ENCODE measurements around the gene ALDH1L1.

ALDH1L1 gene

GRCh38 chr3:126191246-126191645 lies 10.9 kb upstream of the ALDH1L1 start:
- DNase-seq = no peak

DNA sequence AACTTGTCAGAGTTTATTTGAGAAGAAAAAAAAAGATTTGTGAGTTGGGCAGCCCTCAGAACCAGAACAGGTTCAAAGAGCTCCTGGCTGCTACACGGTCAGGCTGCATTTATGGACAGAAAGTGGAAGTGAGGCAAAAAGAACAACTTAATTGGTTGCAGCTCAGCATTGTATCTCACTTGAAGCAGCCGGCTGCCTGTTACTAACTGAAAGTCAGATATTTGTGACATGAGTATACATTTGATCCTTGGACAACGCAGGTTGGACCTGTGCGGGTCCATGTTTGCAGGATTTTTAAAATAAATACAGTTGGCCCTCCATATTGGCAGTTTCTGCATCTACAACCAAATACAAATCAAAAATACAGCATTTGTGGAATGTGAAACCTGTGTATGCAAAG lies 7.5 kb upstream of the ALDH1L1 start:
- DNase-seq = no peak

DNA sequence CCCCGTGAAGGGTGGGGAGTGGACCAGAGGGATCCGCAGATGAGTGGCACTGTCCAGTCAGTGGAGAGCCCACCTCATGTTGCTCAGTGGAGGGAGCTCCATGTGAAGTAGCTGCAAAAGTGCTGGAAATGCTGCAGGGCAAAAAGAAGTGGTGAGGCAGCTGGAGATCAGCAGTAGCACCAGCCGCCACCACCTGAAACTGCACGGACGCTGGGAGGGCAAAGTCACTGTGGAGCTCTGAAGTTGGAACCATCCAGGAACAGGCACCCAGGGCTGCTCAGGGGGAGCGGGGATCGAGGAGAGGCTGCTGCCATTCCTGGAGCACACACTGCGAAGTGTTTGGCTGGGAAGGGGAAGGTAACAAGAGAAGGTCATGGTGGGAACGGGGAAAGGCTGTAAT lies 6.4 kb upstream of the ALDH1L1 start:
- DNase-seq = no peak

- DNase-seq = no peak
Observed at GRCh38 chr3:126186271-126186670, 5.9 kb upstream of the ALDH1L1 start.

DNA sequence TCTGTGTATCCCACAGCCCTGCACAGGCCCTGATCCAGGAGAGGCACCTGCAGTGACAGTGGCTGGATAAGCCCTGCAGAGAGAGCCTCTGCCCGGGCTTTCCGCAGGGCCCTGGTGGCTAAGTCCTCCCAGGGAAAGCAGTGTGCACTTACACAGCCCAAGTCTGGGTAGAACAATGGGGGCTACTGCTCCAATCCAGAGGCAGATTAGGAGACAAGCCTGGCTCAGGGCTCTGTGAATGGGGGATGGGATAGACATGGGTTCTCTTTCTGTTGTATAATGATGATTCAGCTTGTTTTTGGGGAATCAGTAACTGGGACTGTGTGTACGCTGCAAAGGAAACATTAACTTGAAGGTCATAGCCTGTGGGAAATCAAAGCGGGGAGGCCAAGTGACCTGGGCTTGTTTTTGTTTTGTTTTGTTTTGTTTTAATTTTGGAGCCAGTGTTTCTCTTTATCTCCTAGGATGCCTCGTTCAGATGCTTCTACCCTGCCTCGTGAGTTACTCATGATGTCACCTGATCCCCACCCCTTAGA lies 4.1 kb upstream of the ALDH1L1 start:
- no peak for DNase-seq

GRCh38 chr3:126181398-126181725 lies 976 bp upstream of the ALDH1L1 start:
- DNase-seq = no peak

GRCh38 chr3:126179825-126180476 lies 435 bp downstream of the ALDH1L1 start:
- no peak for DNase-seq

DNA sequence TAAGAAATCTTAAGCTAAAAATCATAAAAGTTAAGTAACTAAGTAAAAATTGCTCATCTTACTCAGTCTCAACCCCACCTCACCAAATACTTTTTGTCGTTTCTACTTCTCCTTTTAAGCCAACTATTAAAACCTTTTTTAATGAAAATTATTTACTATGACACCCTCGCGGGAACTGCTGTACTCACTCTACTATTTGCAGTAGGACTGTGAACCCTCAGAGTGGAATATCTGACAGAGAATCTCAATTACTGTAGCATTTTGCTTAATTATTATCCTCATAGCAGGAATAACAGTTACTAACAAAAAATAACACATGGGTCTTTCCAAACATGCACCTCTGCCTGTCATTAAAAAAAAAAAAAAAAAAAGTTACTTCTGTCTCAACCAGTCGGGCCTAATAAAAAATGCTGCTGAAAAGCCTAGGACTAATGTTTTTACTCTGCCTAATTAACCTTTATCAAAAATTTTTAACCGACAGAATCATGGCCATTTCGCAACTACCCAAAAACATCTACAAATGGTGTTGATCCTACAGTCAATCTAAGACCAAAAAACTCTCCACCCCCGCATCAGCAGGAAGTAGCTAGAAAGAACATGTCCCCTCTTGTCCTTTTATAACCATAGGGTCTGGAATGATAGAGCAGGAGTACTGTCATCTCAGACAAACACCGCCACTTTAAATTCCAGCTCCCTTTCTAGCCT lies 10.2 kb downstream of the ALDH1L1 start:
- DNase-seq = no peak

DNA sequence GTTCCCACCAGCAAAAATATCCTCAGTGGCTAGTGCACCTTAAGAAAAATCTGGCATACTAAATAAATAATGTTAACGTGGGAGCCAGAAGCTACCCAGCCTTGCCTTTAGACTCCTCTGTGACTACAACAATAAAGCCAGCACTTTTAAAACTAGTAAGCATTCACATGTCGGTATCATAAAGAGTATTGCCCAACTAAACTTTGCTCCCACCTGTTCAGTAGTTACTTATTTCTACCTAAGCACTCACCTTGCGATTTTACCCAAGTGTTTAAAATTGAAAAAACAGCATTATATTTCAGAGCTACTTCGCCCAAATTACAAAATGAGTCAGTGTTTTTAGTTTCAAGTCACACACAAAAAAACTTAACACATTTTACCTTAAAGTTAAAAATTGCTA lies 12.8 kb downstream of the ALDH1L1 start:
- no peak for DNase-seq

GRCh38 chr3:126166009-126166408 lies 14.4 kb downstream of the ALDH1L1 start:
- no peak for DNase-seq

- DNase-seq = no peak
Observed at GRCh38 chr3:126161309-126161708, 19.1 kb downstream of the ALDH1L1 start.

DNA sequence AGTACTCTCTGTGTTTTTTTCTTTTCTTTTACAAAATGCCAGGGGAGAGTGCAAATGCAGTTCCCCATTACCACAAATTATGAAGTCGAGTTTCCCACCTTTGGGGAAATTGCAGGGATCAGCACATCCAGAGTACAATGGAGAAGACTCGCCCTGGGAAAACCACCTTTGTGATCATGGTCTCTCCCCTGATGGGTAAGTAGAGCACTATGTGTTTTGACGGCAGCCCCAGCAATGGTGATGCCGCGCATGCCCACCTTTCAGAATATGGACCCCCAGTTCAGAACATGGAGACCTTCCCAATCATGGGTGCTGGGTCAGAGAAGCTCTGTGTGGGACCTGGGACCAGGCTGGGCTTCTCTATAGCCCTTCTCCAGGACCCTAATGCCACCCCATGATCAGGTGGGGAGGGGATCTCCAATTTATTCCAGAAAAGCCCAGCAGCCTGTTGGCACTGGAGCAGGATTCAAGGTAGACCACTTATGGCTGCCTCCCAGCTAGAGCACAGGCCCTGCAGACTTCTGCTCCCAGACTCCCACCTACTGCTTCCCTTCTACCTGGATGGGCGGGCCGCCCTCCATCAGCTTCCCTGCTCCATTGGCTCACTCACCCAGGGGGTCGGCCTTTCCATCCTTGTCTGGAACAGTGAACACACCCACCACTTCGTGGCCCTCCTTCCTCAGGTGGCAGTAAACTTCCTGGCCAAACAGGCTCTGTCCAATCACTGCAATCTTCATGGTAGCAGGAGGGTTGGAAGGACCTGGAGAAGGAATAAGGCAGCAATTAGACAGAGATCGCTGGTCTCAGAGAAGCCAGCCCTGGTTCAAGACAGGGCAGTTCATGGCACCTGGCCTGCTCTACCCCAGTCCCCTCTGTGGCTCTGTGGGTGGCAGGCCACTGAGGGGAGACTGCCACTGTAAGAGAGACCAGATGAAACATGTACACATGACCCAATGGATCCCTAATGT lies 19.9 kb downstream of the ALDH1L1 start:
- no peak for DNase-seq

- no peak for DNase-seq
Observed at GRCh38 chr3:126159476-126159875, 20.9 kb downstream of the ALDH1L1 start.

DNA sequence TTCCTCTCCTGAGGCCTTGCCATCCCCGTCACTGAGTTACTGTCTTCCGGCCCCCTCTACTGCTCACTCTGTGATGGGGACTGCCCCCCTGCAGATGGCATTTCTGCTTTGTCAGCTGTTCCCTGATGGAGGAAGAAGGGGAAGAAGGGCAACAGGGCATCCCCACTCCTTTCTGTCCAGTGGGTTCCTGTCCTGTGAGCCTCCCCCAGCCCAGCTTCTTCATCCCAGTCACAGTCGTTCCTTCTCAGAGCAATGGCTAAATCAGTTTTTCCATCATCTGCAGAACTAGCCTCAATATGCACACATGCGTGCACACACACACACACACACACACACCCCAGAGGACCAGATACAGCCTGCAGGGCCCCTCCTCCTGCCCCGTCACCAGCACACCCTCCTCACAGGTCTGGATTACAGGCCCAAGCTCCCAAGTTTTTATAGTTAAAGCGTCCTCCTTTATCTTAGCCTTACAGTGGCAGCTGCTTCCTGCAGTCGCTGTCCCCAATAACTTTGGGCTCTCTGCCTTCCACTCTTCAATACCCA lies 21.4 kb downstream of the ALDH1L1 start:
- DNase-seq = no peak

GRCh38 chr3:126158016-126158911 lies 22.1 kb downstream of the ALDH1L1 start:
- no peak for DNase-seq

DNA sequence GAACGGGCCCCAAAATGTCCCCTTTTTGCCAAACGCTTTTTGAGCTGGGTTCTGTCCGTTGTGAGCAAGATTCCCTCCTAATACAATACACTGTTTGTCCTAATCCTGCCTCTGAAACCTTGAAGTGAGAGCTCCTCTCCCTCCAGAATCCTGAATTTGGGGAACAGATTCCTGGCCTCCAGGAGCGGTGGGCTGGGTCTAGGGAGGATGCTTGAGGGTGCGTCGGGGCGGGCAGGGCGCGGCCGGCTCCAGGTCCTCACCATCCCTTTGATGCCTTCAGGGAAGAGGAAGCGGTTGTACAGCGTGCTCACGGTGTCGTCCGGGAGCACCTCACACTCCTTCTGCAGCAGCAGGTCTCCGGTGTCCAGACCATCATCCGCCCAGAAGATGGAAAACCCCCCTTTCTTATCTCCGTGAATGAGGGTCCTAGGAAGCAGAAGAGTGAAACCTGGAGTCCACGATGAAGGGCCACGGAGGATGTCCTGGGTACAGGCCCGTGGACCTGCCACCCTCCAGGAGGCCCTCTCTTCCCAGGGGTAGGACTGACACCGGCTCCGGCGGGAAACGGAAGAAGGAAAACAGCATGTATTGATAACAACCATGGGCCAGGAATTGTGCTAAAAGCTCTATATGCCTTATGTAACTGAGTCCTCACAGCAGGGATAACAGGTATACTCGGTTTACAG lies 23.2 kb downstream of the ALDH1L1 start:
- no peak for DNase-seq

DNA sequence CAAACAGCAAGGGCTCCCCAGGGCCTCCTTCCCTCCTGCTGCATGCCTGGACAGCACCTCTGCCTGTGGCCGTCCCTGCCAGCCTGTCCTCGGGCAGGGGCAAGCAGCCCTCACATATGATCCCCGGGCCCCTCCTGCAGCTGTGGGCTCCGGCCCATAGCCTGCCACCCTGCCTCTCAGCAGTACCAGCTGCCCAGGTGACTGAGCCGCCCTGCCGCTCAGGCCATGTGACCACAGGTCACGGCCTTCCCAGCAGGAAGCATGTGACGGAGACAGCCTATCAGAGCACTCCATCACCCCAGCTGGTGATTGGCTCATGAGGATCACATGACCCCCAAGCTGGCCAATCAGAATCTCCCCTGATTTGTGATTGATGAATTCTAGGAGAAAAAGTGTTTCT lies 23.9 kb downstream of the ALDH1L1 start:
- no peak for DNase-seq

DNA sequence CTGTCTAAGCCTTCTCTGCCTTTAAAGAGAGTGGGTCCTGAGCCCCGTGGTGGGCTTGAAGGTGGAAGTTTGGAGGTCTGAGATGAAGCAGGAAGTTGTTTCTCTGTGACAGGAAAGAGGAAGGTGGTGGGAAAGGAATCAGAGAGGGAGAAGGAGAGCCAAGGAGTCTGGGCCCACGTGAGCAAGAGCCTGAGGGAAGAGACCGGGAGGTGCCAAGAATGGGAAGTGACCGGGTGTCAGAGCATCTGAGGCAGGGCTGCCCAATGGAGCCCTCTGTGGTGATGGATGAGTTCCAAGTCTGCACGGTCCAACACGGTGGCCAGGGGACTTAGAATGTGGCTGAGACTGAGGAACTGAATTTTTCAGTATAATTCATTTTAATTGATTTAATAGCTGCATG lies 24.6 kb downstream of the ALDH1L1 start:
- no peak for DNase-seq

- DNase-seq = no peak
Observed at GRCh38 chr3:126155280-126155640, 25.1 kb downstream of the ALDH1L1 start.

DNA sequence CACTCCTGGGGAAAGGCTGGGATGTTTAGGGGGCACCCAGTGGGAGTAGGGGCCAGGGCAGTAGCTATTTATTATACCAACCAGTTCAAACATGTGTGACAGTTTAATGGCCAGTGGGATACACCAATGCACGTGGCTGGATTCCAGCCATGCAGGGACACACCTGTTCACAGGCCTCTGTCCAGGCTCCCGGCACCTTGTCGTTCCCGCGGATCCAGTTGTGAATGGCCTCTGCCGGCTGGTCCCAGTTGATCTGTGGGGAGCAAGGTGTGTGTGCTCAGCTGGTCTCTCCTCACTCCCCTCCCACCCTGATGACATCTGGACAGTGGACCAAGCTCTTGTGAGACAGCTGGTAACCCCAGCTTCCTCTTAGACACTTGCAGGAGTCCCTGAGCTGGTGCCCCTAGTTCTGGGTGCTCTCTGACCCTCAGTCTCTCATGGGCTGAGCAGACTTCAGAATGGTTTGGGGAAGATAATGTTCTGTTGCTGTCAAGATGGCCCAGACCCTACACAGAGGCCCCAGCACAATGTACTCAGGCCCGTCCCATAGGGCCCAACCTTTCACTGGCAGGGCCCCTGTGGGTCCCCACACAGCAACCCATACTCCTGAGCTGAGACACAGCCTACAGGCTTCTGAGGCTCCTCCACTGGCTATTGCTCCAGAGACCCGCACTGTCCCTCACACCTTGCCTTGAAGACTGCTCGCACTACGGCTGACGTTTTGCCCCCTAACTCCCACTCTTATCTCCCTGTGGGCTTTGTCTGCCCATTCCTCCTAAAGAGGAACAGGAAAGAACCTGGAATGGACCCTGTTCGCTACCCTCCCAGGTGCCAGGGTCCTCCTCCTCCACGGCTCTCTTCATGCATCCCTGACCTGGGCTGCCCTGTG lies 25.8 kb downstream of the ALDH1L1 start:
- DNase-seq = no peak

All from stimulated activated CD4-positive, alpha-beta T cell treated with anti-CD3 and anti-CD28 coated beads, Interleukin-4, amount 100 ng/mL, for 1 hour (primary cell).